Activated T-helper 2 cell treated with anti-CD3 and anti-CD28 coated beads, Interferon-gamma antibody, Interleukin-2, Interleukin-4, amounts not matched to agents 10 μg/mL and 5 μg/mL and 100 μg/mL, durations not matched to agents 14 hours and 24 hours and 36 hours (primary cell): ENCODE data around the gene ORM2. TPM values are rescaled to one million over a fixed set of nuclear protein-coding genes. Genes with fewer than 3 reads are reported as not detected.

Experiments used
- DNase-seq: peaks from one replicate; pipeline ENCODE4 v3.0.0; 2021; ENCODE audit warnings: low spot score
- H3K27ac Mint-ChIP-seq: one replicate; pipeline ENCODE4 v1.8.0; 2021; ENCODE audit warnings: mixed read lengths
- H3K27me3 Mint-ChIP-seq: one replicate; pipeline ENCODE4 v1.8.0; 2021; ENCODE audit warnings: low read depth, mixed read lengths
- H3K36me3 Mint-ChIP-seq: one replicate; pipeline ENCODE4 v1.8.0; 2021; ENCODE audit warnings: low read depth, mixed read lengths
- H3K4me1 Mint-ChIP-seq: one replicate; pipeline ENCODE4 v1.8.0; 2021; ENCODE audit warnings: low read depth, mixed read lengths
- H3K4me3 Mint-ChIP-seq: one replicate; pipeline ENCODE4 v1.8.0; 2021; ENCODE audit warnings: low read depth, mild to moderate bottlenecking, moderate library complexity, mixed read lengths
- H3K9me3 Mint-ChIP-seq: one replicate; pipeline ENCODE4 v1.8.0; 2021; ENCODE audit warnings: mixed read lengths
- intact Hi-C: fragments of 100-400 bp; cut with micrococcal nuclease; formaldehyde crosslinking; loops from one replicate; pipeline ENCODE4 v1.15.1; 2023
- total RNA-seq: library from RNA; stranded (reverse); gene quantifications from 2 replicates; pipeline ENCODE4 v1.2.3, GENCODE V29; 2022

ORM2 gene
- total RNA-seq, 1 donor from 2014 or later = not detected

GRCh38 chr9:114300846-114301797, 28.5 kb upstream of the ORM2 start:
- no peak for DNase-seq
- Mint-ChIP-seq H3K9me3 (peaks cover 3% of the 10 kb centered on the region), H3K36me3 (no peaks in the 10 kb centered on the region), H3K4me1 (no peaks in the 10 kb centered on the region), H3K4me3 (no peak overlapping the region), H3K27ac (no peak overlapping the region), H3K27me3 (peaks cover 3% of the 10 kb centered on the region)
- intact Hi-C loops = no loop called here

GRCh38 chr9:114301798-114302565, 27.7 kb upstream of the ORM2 start:
- Mint-ChIP-seq H3K36me3 (no peaks in the 10 kb centered on the region), H3K4me1 (no peaks in the 10 kb centered on the region), H3K4me3 (no peak overlapping the region), H3K27me3 (peaks cover 3% of the 10 kb centered on the region), H3K27ac (no peak overlapping the region), H3K9me3 (no peaks in the 10 kb centered on the region)
- intact Hi-C loops = no loop called here
- no peak for DNase-seq

GRCh38 chr9:114302727-114303126, 26.9 kb upstream of the ORM2 start:
- Mint-ChIP-seq H3K27me3 (peaks cover 3% of the 10 kb centered on the region), H3K27ac (no peak overlapping the region), H3K36me3 (no peaks in the 10 kb centered on the region), H3K9me3 (no peaks in the 10 kb centered on the region), H3K4me1 (no peaks in the 10 kb centered on the region), H3K4me3 (no peak overlapping the region)
- intact Hi-C loops = no loop called here
- DNase-seq = no peak

- Mint-ChIP-seq H3K4me3 (no peak overlapping the region), H3K36me3 (no peaks in the 10 kb centered on the region), H3K27ac (no peak overlapping the region), H3K4me1 (no peaks in the 10 kb centered on the region), H3K9me3 (no peaks in the 10 kb centered on the region), H3K27me3 (peaks cover 3% of the 10 kb centered on the region)
- no peak for DNase-seq
- intact Hi-C loops = no loop called here
Observed at GRCh38 chr9:114303571-114303970, 26.1 kb upstream of the ORM2 start.

GRCh38 chr9:114303977-114304376, 25.7 kb upstream of the ORM2 start:
- intact Hi-C loops = no loop called here
- Mint-ChIP-seq H3K4me3 (no peak overlapping the region), H3K4me1 (no peaks in the 10 kb centered on the region), H3K36me3 (no peaks in the 10 kb centered on the region), H3K9me3 (no peaks in the 10 kb centered on the region), H3K27me3 (no peaks in the 10 kb centered on the region), H3K27ac (no peak overlapping the region)
- DNase-seq = no peak

- no peaks in the 10 kb centered on the region for H3K36me3 Mint-ChIP-seq
- H3K9me3 Mint-ChIP-seq = no peaks in the 10 kb centered on the region
- H3K27me3 Mint-ChIP-seq = no peaks in the 10 kb centered on the region
- H3K4me1 Mint-ChIP-seq = no peaks in the 10 kb centered on the region
- H3K27ac Mint-ChIP-seq = no peak overlapping the region
- no peak for DNase-seq
- H3K4me3 Mint-ChIP-seq = no peak overlapping the region
- intact Hi-C loops = no loop called here
Observed at GRCh38 chr9:114304416-114305188, 25.1 kb upstream of the ORM2 start.

- H3K9me3 Mint-ChIP-seq = no peaks in the 10 kb centered on the region
- intact Hi-C loops = no loop called here
- no peak overlapping the region for H3K4me3 Mint-ChIP-seq
- no peaks in the 10 kb centered on the region for H3K4me1 Mint-ChIP-seq
- DNase-seq = no peak
- H3K27me3 Mint-ChIP-seq = no peaks in the 10 kb centered on the region
- no peak overlapping the region for H3K27ac Mint-ChIP-seq
- no peaks in the 10 kb centered on the region for H3K36me3 Mint-ChIP-seq
Observed at GRCh38 chr9:114307899-114308267, 21.8 kb upstream of the ORM2 start.

GRCh38 chr9:114308361-114308950, 21.2 kb upstream of the ORM2 start:
- Mint-ChIP-seq H3K27ac (no peak overlapping the region), H3K27me3 (no peaks in the 10 kb centered on the region), H3K4me3 (no peak overlapping the region), H3K36me3 (no peaks in the 10 kb centered on the region), H3K4me1 (no peaks in the 10 kb centered on the region), H3K9me3 (no peaks in the 10 kb centered on the region)
- intact Hi-C loops = no loop called here
- DNase-seq = no peak

GRCh38 chr9:114309096-114309495, 20.6 kb upstream of the ORM2 start:
- DNase-seq = no peak
- H3K4me3 Mint-ChIP-seq = no peak overlapping the region
- H3K36me3 Mint-ChIP-seq = no peaks in the 10 kb centered on the region
- H3K27me3 Mint-ChIP-seq = no peaks in the 10 kb centered on the region
- no peak overlapping the region for H3K27ac Mint-ChIP-seq
- H3K9me3 Mint-ChIP-seq = no peaks in the 10 kb centered on the region
- intact Hi-C loops = no loop called here
- no peaks in the 10 kb centered on the region for H3K4me1 Mint-ChIP-seq

- H3K4me3 Mint-ChIP-seq = no peak overlapping the region
- H3K9me3 Mint-ChIP-seq = no peaks in the 10 kb centered on the region
- no peaks in the 10 kb centered on the region for H3K27me3 Mint-ChIP-seq
- H3K36me3 Mint-ChIP-seq = no peaks in the 10 kb centered on the region
- intact Hi-C loops = no loop called here
- no peak overlapping the region for H3K27ac Mint-ChIP-seq
- H3K4me1 Mint-ChIP-seq = no peaks in the 10 kb centered on the region
- no peak for DNase-seq
Observed at GRCh38 chr9:114310471-114311450, 18.9 kb upstream of the ORM2 start.

- Mint-ChIP-seq H3K27me3 (no peaks in the 10 kb centered on the region), H3K27ac (no peak overlapping the region), H3K36me3 (no peaks in the 10 kb centered on the region), H3K4me1 (no peaks in the 10 kb centered on the region), H3K4me3 (no peak overlapping the region), H3K9me3 (no peaks in the 10 kb centered on the region)
- intact Hi-C loops = no loop called here
- no peak for DNase-seq
Observed at GRCh38 chr9:114311571-114312512, 17.8 kb upstream of the ORM2 start.
